IMR-90 (cell line): ENCODE results near the gene HOXA3. TPM values are rescaled to one million over a fixed set of nuclear protein-coding genes. Genes with fewer than 3 reads are reported as not detected.

ENCODE experiments used
- ATAC-seq: fragments of 200-7000 bp; cut with Tn5 transposase; 2 replicates; pipeline ENCODE4 v1.9.1; 2020; ENCODE audit warnings: low read depth, mild to moderate bottlenecking, moderate library complexity
- BruUV-seq: library from RNA; stranded (reverse); fragments of 400-500 nt; replicated peaks from 2 replicates; lab custom pipeline; 2021; lab: Mats Ljungman, UMichigan
- CTCF ChIA-PET: fragments of 300-600 bp; formaldehyde crosslinking; extraction: SDS; loops from one replicate; lab custom pipeline; 2021; ENCODE audit warnings: antibody characterized with exemption; lab: Yijun Ruan, JAX
- POLR2A ChIA-PET: fragments of 300-600 bp; sonication (Branson Sonifier 250); formaldehyde crosslinking; loops from one replicate; lab custom pipeline; 2022; ENCODE audit warnings: antibody characterized with exemption; ENCODE audit not compliant: unreplicated experiment; lab: Charles Lee
- DNase-seq: peaks from one replicate; pipeline ENCODE4 v3.0.0; 2013
- H2AFZ ChIP-seq: replicated peaks from 2 replicates; pipeline ENCODE3; 2013; ENCODE audit warnings: low read length, mild to moderate bottlenecking; ENCODE audit not compliant: poor library complexity
- H2AK5ac ChIP-seq: 2 replicates; pipeline ENCODE4 v1.6.1; 2013; ENCODE audit warnings: low read depth, low read length, inconsistent platforms
- H2AK9ac ChIP-seq: replicated peaks from 2 replicates; pipeline ENCODE3; 2013; ENCODE audit warnings: mild to moderate bottlenecking, low read depth, low read length, moderate library complexity; ENCODE audit not compliant: poor library complexity
- H2BK120ac ChIP-seq: 2 replicates; pipeline ENCODE4 v1.6.1; 2013; ENCODE audit warnings: low read depth, low read length, inconsistent platforms
- H2BK15ac ChIP-seq: 3 replicates; pipeline ENCODE4 v1.6.1; 2013; ENCODE audit warnings: low read depth, low read length, inconsistent platforms
- H2BK20ac ChIP-seq: 2 replicates; pipeline ENCODE4 v1.6.1; 2013; ENCODE audit warnings: low read depth, mild to moderate bottlenecking, inconsistent platforms, low read length, moderate library complexity
- H2BK5ac ChIP-seq: 2 replicates; pipeline ENCODE4 v1.6.1; 2013; ENCODE audit warnings: mild to moderate bottlenecking, low read depth, low read length, inconsistent platforms; ENCODE audit not compliant: poor library complexity, severe bottlenecking
- H3K14ac ChIP-seq: replicated peaks from 2 replicates; pipeline ENCODE4 v1.6.1; 2013; ENCODE audit warnings: low read depth, low read length, inconsistent platforms
- H3K18ac ChIP-seq: 2 replicates; pipeline ENCODE4 v1.6.1; 2013; ENCODE audit warnings: low read depth, low read length, control low read depth
- H3K23ac ChIP-seq: 2 replicates; pipeline ENCODE4 v1.6.1; 2013; ENCODE audit warnings: low read depth, low read length, inconsistent platforms
- H3K27ac ChIP-seq: 2 replicates; pipeline ENCODE4 v1.5.1; 2013; ENCODE audit warnings: mild to moderate bottlenecking, control low read depth, low read length; ENCODE audit not compliant: insufficient read depth
- H3K27me3 ChIP-seq: 2 replicates; pipeline ENCODE4 v1.6.1; 2013; ENCODE audit warnings: low read length; ENCODE audit not compliant: control insufficient read depth, insufficient read depth
- H3K36me3 ChIP-seq: 2 replicates; pipeline ENCODE4 v1.6.1; 2013; ENCODE audit warnings: low read length, mixed read lengths; ENCODE audit not compliant: control insufficient read depth, insufficient read depth
- H3K4ac ChIP-seq: 2 replicates; pipeline ENCODE4 v1.6.1; 2013; ENCODE audit warnings: low read depth, low read length, inconsistent platforms
- H3K4me1 ChIP-seq: 2 replicates; pipeline ENCODE4 v1.6.1; 2013; ENCODE audit warnings: low read length, mixed read lengths; ENCODE audit not compliant: control insufficient read depth, insufficient read depth
- H3K4me2 ChIP-seq: 2 replicates; pipeline ENCODE4 v1.6.1; 2013; ENCODE audit warnings: low read depth, mild to moderate bottlenecking, control low read depth, low read length, moderate library complexity
- H3K4me3 ChIP-seq: 2 replicates; pipeline ENCODE4 v1.5.1; 2013; ENCODE audit warnings: low read depth, mild to moderate bottlenecking, control low read depth, low read length, moderate library complexity; ENCODE audit not compliant: insufficient read depth
- H3K56ac ChIP-seq: 2 replicates; pipeline ENCODE4 v1.6.1; 2013; ENCODE audit warnings: low read length, inconsistent platforms; ENCODE audit not compliant: insufficient read depth; ENCODE audit errors: extremely low read depth
- H3K79me1 ChIP-seq, 2 experiments: 2 replicates each; pipeline ENCODE4 v1.6.1; 2013; ENCODE audit warnings: low read length in 2 of 2, inconsistent platforms in 1 of 2, low read depth in 1 of 2
- H3K9ac ChIP-seq: 2 replicates; pipeline ENCODE4 v1.6.1; 2013; ENCODE audit warnings: low read depth, low read length, control low read depth
- H3K9me1 ChIP-seq: 2 replicates; pipeline ENCODE4 v1.6.1; 2013; ENCODE audit warnings: low read length, inconsistent platforms; ENCODE audit not compliant: insufficient read depth
- H3K9me3 ChIP-seq: 2 replicates; pipeline ENCODE4 v1.6.1; 2013; ENCODE audit warnings: low read length; ENCODE audit not compliant: control insufficient read depth, insufficient read depth
- H4K20me1 ChIP-seq: 2 replicates; pipeline ENCODE4 v1.6.1; 2013; ENCODE audit warnings: low read length, inconsistent platforms; ENCODE audit not compliant: insufficient read depth
- H4K5ac ChIP-seq: 2 replicates; pipeline ENCODE4 v1.6.1; 2013; ENCODE audit warnings: mild to moderate bottlenecking, low read depth, low read length, control low read depth
- H4K8ac ChIP-seq, 2 experiments: 2 replicates each; pipeline ENCODE4 v1.6.1; 2013; ENCODE audit warnings: low read depth in 2 of 2, low read length in 2 of 2, control low read depth in 1 of 2, inconsistent platforms in 1 of 2
- H4K91ac ChIP-seq: 2 replicates; pipeline ENCODE4 v1.6.1; 2013; ENCODE audit warnings: low read depth, low read length, inconsistent platforms; ENCODE audit not compliant: insufficient read depth
- BHLHE40 ChIP-seq: fragments of 150-350 bp; IDR thresholded peaks from 2 replicates; pipeline ENCODE4 v1.6.1; 2016; ENCODE audit warnings: mild to moderate bottlenecking, low read depth, low read length
- CEBPB ChIP-seq: IDR thresholded peaks from 2 replicates; pipeline ENCODE4 v1.6.1; 2012; ENCODE audit warnings: low read depth, low read length, improper control_type of control experiment
- FOS ChIP-seq: fragments of 150-350 bp; IDR thresholded peaks from 2 replicates; pipeline ENCODE4 v1.6.1; 2016; ENCODE audit warnings: low read depth, low read length
- MAFK ChIP-seq: IDR thresholded peaks from 2 replicates; pipeline ENCODE4 v1.6.1; 2012; ENCODE audit warnings: low read depth, low read length, improper control_type of control experiment
- MAZ ChIP-seq: IDR thresholded peaks from 2 replicates; pipeline ENCODE4 v1.6.1; 2012; ENCODE audit warnings: low read depth, mild to moderate bottlenecking, low read length, improper control_type of control experiment, moderate library complexity, borderline replicate concordance
- MXI1 ChIP-seq: IDR thresholded peaks from 2 replicates; pipeline ENCODE4 v1.6.1; 2012; ENCODE audit warnings: low read depth, mild to moderate bottlenecking, low read length, moderate library complexity, borderline replicate concordance
- NFE2L2 ChIP-seq: fragments of 150-350 bp; IDR thresholded peaks from 2 replicates; pipeline ENCODE4 v1.6.1; 2016; ENCODE audit warnings: low read depth, mild to moderate bottlenecking, low read length
- POLR2A ChIP-seq: IDR thresholded peaks from 2 replicates; pipeline ENCODE4 v1.6.1; 2012; ENCODE audit warnings: mild to moderate bottlenecking, low read depth, low read length
- RAD21 ChIP-seq: IDR thresholded peaks from 2 replicates; pipeline ENCODE4 v1.6.1; 2012; ENCODE audit warnings: low read length, improper control_type of control experiment
- RCOR1 ChIP-seq: IDR thresholded peaks from 2 replicates; pipeline ENCODE4 v1.6.1; 2012; ENCODE audit warnings: mild to moderate bottlenecking, low read length, improper control_type of control experiment; ENCODE audit not compliant: insufficient replicate concordance
- RFX5 ChIP-seq: IDR thresholded peaks from 2 replicates; pipeline ENCODE4 v1.8.0; 2012; ENCODE audit warnings: low read depth, mild to moderate bottlenecking, low read length, moderate library complexity
- SMC3 ChIP-seq: fragments of 150-350 bp; IDR thresholded peaks from 2 replicates; pipeline ENCODE4 v1.6.1; 2016; ENCODE audit warnings: low read depth, mild to moderate bottlenecking, antibody characterized with exemption, low read length, moderate library complexity
- USF2 ChIP-seq: fragments of 150-350 bp; IDR thresholded peaks from 2 replicates; pipeline ENCODE4 v1.6.1; 2017; ENCODE audit warnings: mild to moderate bottlenecking, antibody characterized with exemption, low read length, low read depth
- WGBS, 2 experiments: methylation state at CpG; one replicate each; pipeline versions ENCODE4 v1.1.5 to v1.1.7; 2013; ENCODE audit warnings: missing lambda C conversion rate in 2 of 2; ENCODE audit not compliant: insufficient read length in 1 of 2; ENCODE audit errors: extremely low coverage in 2 of 2; 5-methylcytosine and 5-hydroxymethylcytosine counted together
- dilution Hi-C: fragments of 300-500 bp; cut with HindIII; formaldehyde crosslinking; loops from one replicate; pipeline ENCODE4 v1.14.3; 2018; ENCODE audit warnings: low sequenced_read_pairs; ENCODE audit not compliant: unreplicated experiment
- in situ Hi-C: fragments of 300-500 bp; cut with MboI; formaldehyde crosslinking; loops from 3 replicates; pipeline ENCODE4 v1.14.3; 2019; ENCODE audit warnings: low sequenced_read_pairs, inconsistent platforms, mixed read lengths
- intact Hi-C: fragments of 100-400 bp; cut with micrococcal nuclease; formaldehyde crosslinking; loops from 2 replicates; pipeline ENCODE4 v1.10.0; 2022
- polyA plus RNA-seq, 3 experiments: library from polyadenylated mRNA; depleted of rRNA; stranded (reverse); fragments of >200 nt; gene quantifications; 2 replicates each; pipeline ENCODE4 v1.2.3, GENCODE V29; 2012; ENCODE audit warnings: low replicate concordance in 1 of 3
- total RNA-seq: library from RNA; depleted of rRNA; stranded (reverse); fragments of >200 nt; gene quantifications from 2 replicates; pipeline ENCODE4 v1.2.3, GENCODE V29; 2012
- TF ChIP-seq, protein P1 (sequence below): conservative IDR thresholded peaks from 2 replicates; pipeline ENCODE4 v1.5.1; 2012; ENCODE audit warnings: mild to moderate bottlenecking, low read depth, low read length, improper control_type of control experiment

HOXA3 gene
- total and polyA plus RNA-seq, 2 of the 4 experiments (the other 2 are of a cell fraction): 0.90 to 5.4 TPM

GRCh38 chr7:27138472-27138871, 13.9 kb downstream of the HOXA3 start:
- H3K9me3 ChIP-seq: no peaks in the 10 kb centered on the region
- H3K79me1 ChIP-seq: peaks cover 6 to 38% of the 10 kb centered on the region in 2 experiments
- H3K4ac ChIP-seq: peak overlapping the region; percentile 55
- WGBS, 2 experiments: no CpG with 5 or more reads among the region's 1 CpG
- H2AFZ ChIP-seq: no peak overlapping the region
- H3K36me3 ChIP-seq: peaks cover 9% of the 10 kb centered on the region
- peak overlapping the region; percentile 94 for H3K27ac ChIP-seq
- peak overlapping the region; percentile 89 for H3K9ac ChIP-seq
- H4K8ac ChIP-seq: peak overlapping the region; percentile 50 to 67; a peak in 1 of 4 replicates
- peak overlapping the region; percentile 85; the same call in 1 of the 2 replicates for H3K23ac ChIP-seq
- intact Hi-C loops: no loop called here
- TF ChIP-seq NFE2L2 (no peak), MAZ (no peak), MAFK (no peak), POLR2A (no peak), RAD21 (no peak), MXI1 (no peak), CEBPB (no peak), BHLHE40 (no peak), USF2 (no peak), FOS (no peak), RCOR1 (no peak), SMC3 (no peak), RFX5 (no peak)
- TF ChIP-seq, protein P1, sequence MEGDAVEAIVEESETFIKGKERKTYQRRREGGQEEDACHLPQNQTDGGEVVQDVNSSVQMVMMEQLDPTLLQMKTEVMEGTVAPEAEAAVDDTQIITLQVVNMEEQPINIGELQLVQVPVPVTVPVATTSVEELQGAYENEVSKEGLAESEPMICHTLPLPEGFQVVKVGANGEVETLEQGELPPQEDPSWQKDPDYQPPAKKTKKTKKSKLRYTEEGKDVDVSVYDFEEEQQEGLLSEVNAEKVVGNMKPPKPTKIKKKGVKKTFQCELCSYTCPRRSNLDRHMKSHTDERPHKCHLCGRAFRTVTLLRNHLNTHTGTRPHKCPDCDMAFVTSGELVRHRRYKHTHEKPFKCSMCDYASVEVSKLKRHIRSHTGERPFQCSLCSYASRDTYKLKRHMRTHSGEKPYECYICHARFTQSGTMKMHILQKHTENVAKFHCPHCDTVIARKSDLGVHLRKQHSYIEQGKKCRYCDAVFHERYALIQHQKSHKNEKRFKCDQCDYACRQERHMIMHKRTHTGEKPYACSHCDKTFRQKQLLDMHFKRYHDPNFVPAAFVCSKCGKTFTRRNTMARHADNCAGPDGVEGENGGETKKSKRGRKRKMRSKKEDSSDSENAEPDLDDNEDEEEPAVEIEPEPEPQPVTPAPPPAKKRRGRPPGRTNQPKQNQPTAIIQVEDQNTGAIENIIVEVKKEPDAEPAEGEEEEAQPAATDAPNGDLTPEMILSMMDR: no peak
- H2BK120ac ChIP-seq: peak overlapping the region; percentile 75
- ChIA-PET CTCF (no interaction called here), POLR2A (no interaction called here)
- ATAC-seq (no peak), DNase-seq (no peak)
- peak overlapping the region; percentile 52; the same call in 1 of the 3 replicates for H2BK15ac ChIP-seq
- peak overlapping the region; percentile 94 for H3K4me2 ChIP-seq
- peak overlapping the region; percentile 35 for H2BK5ac ChIP-seq
- peak overlapping the region; percentile 71; the same call in 1 of the 2 replicates for H4K5ac ChIP-seq
- no peak overlapping the region for H2AK5ac ChIP-seq
- H3K4me1 ChIP-seq: peaks cover 20% of the 10 kb centered on the region
- in situ Hi-C loops: no loop called here
- peak overlapping the region; percentile 30; the same call in 1 of the 2 replicates for H3K4me3 ChIP-seq
- BruUV-seq: no TSS peak
- H2BK20ac ChIP-seq: peak overlapping the region; percentile 69; the same call in 1 of the 2 replicates
- H3K27me3 ChIP-seq: no peaks in the 10 kb centered on the region
- dilution Hi-C loops: no loop called here
- H2AK9ac ChIP-seq: no peak overlapping the region
- H3K9me1 ChIP-seq: peaks cover 5% of the 10 kb centered on the region; the same call in 1 of the 2 replicates
- H3K18ac ChIP-seq: peak overlapping the region; percentile 89
- peak overlapping the region; percentile 79; the same call in 1 of the 2 replicates for H3K56ac ChIP-seq
- peak overlapping the region; percentile 78 for H3K14ac ChIP-seq
- H4K91ac ChIP-seq: peak overlapping the region; percentile 68
- no peaks in the 10 kb centered on the region for H4K20me1 ChIP-seq
